Fibroblast of lung (primary cell): Measurements from ENCODE around the gene FAM204A.

Experiments
- EZH2 ChIP-seq: IDR thresholded peaks from 2 replicates; pipeline ENCODE4 v1.5.1; 2012; ENCODE audit warnings: low read length, control low read depth, mild to moderate bottlenecking; ENCODE audit errors: missing control alignments
- TF ChIP-seq, protein P1 (sequence below), 2 donors: IDR thresholded peaks in 1 of 2; conservative IDR thresholded peaks in 1 of 2; 1 replicate in 1 of 2; 2 replicates in 1 of 2; pipeline ENCODE4 v1.5.1; 2011 to 2012; ENCODE audit warnings: low read length in 2 of 2, control low read depth in 1 of 2, inconsistent platforms in 1 of 2, low read depth in 1 of 2, mild to moderate bottlenecking in 1 of 2

DNA sequence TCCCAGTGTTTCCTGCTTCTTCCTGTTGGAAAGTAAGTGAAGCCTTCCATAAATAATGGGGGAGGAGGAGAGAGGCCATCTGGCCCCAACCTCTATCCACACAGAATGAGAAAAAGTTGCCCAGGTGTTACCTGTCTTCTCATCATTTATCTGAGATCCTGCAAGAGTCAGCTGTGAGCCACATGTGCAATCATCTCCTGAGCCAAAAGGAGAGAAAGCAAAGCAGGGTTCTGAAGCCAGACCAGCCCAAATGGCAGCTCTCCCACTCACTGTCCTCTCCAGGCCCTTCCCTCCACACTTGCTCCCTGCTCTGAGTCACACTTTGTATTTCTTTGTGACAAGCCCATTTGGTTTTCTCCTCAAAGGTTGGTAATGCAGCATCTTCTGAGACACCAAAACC, 65.9 kb downstream of the FAM204A start:
- TF ChIP-seq, protein P1, sequence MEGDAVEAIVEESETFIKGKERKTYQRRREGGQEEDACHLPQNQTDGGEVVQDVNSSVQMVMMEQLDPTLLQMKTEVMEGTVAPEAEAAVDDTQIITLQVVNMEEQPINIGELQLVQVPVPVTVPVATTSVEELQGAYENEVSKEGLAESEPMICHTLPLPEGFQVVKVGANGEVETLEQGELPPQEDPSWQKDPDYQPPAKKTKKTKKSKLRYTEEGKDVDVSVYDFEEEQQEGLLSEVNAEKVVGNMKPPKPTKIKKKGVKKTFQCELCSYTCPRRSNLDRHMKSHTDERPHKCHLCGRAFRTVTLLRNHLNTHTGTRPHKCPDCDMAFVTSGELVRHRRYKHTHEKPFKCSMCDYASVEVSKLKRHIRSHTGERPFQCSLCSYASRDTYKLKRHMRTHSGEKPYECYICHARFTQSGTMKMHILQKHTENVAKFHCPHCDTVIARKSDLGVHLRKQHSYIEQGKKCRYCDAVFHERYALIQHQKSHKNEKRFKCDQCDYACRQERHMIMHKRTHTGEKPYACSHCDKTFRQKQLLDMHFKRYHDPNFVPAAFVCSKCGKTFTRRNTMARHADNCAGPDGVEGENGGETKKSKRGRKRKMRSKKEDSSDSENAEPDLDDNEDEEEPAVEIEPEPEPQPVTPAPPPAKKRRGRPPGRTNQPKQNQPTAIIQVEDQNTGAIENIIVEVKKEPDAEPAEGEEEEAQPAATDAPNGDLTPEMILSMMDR (conservative IDR thresholded peaks at IDR 0.05 in 1 of 2, IDR thresholded peaks at IDR 0.05 in 1 of 2; ENCODE audit: low read depth in 1 of 2, low read length in 2 of 2) = no peak
- TF ChIP-seq EZH2 = no peak
